Activated CD8-positive, alpha-beta memory T cell treated with anti-CD3 and anti-CD28 coated beads, Interleukin-2, amount 50 U/mL, for 24 hours (primary cell): ENCODE measurements around the gene ARHGEF19.

ENCODE experiments used
- DNase-seq: peaks from one replicate; pipeline ENCODE4 v3.0.0-alpha.2; 2020; ENCODE audit errors: extremely low read depth

ARHGEF19 gene

DNA sequence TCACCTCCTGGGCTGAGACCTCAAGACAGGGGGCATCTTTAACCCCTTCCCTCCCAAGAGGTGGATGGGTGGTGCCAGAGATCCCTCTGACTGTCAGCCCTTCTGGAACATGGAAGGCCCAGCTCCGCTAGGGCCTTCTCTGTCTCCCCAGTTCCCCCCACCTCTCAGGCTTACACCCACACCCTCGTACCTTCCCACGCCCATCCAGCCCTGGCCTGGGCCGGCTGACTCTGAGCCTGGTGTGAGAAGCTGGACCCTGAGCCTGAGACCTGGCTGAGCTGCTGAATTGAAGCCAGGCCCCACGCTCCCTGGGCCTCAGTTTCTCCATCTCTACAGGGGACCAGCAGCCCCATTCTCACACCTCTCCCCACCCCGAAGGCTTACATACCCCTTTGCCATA is 61.9 kb downstream of the ARHGEF19 start:
- no peak for DNase-seq

DNA sequence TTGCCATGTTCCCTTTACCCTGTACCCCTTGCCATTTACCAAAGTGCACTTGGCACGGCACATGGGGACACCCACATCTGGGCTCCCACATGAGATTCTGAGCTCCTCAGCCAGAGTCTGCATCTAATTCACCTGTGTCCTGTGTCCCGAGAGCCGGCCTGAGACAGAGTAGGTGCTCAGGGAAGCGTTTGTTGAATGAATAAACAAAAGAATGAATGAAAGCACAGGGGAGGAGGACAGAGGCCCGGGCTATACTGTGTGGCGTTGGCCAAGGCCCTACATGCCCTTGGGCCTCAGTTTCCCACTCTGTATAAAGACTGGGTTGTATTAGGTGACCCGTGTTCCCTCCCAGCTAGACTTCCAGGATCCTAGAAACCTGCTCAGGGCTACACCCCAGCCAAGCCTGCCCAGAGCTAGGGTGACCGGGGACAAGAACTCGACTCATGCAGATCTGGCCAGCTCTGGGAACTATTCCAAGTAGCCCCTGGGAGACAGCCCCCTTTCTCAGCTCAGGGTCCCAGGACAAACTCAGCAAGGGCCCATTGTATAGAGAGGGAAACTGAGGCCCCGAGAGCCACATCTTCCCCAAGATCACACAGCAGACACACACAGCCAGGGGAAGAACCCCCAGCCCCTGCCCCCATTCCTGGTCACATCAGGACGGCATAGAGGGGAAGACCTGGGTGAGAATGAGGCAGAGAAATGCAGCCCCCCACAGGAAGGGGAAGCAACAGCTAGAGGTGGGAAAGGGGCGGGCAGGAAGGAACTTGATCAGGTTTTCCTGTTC is 62.6 kb downstream of the ARHGEF19 start:
- no peak for DNase-seq

DNA sequence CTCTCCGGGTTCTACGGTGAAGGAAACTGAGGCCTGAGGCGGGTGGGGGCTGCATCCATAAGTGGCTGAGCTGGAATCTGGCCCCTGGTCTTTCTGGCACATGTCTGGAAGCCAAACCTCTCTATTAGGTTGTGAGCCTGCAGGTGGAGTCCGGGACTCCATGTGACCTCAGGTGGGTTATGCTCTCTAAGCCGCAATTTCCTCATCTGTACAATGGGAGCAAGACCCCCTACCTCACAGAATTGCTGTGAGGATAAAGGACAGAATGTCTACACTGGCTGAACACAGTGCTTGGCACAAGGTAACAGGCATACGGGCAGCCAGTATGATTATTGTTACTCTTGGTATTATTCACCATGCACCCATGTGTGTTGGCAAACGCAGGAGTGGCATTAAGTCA is 63.3 kb downstream of the ARHGEF19 start:
- DNase-seq, result no peak

DNA sequence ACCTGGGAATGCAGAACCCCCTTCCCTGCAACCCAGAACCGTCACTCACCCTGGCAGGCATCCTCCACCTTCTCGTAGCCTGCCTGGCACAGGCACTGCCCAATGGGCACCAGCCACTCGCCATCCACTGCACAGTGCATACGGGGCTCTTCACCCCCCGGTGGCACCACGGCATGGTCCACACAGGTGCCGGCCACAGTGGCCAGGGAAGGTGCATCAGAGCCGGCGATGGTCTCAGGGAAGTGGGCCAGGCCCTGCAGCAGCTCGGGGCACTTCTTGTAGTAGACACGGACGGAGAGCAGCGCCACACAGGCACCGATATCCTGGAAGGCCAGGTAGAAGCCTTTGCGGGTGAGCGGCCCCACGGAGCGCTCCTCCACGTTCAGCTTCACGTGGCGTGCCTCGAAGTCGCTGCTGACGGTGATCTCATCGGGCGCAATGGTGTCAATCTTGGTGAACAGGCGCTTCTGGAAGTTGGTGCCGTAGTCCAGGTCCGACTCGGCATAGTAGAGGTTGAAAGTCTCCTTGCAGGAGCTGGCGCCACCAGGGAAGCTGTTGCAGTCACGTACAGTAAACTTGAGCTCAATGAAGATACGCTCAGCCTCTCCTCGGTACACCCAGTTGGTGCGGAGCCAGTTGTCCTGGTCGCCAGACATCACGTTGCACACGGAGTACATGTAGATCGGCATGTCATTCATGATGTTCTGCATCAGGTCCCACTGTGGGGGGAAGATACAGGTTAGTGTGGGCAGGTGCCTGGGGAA is 63.9 kb downstream of the ARHGEF19 start:
- no peak for DNase-seq
